SK-N-SH treated with all-trans-retinoic acid at 6 μM for 48 hours (cell line): ENCODE results near the gene CHCHD6.

Source experiments
- ATAC-seq: fragments of 200-7000 bp; cut with Tn5 transposase; 3 replicates; pipeline ENCODE4 v1.9.1; 2020; ENCODE audit warnings: mild to moderate bottlenecking, moderate library complexity
- ARNTL ChIP-seq: fragments of 450-650 bp; formaldehyde crosslinking; IDR thresholded peaks from 2 replicates; pipeline ENCODE4 v1.5.0; 2020; ENCODE audit warnings: low read depth, mild to moderate bottlenecking, moderate library complexity, borderline replicate concordance
- BACH2 ChIP-seq: fragments of 250-450 bp; sonication (Bioruptor Pico); IDR thresholded peaks from 2 replicates; pipeline ENCODE4 v1.9.0; 2021; ENCODE audit warnings: mild to moderate bottlenecking, borderline replicate concordance
- CSDC2 ChIP-seq: fragments of 250-450 bp; sonication (Bioruptor Pico); IDR thresholded peaks from 2 replicates; pipeline ENCODE4 v1.5.0; 2020; ENCODE audit warnings: mild to moderate bottlenecking, moderate library complexity
- ESRRG ChIP-seq: fragments of 250-450 bp; sonication (Bioruptor Pico); IDR thresholded peaks from 2 replicates; pipeline ENCODE4 v1.6.1; 2021; ENCODE audit warnings: mild to moderate bottlenecking
- GLIS3 ChIP-seq: fragments of 250-450 bp; sonication (Bioruptor Pico); IDR thresholded peaks from 2 replicates; pipeline ENCODE4 v1.5.0; 2020; ENCODE audit warnings: mild to moderate bottlenecking, moderate library complexity
- ISL1 ChIP-seq: fragments of 250-450 bp; sonication (Bioruptor Pico); IDR thresholded peaks from 2 replicates; pipeline ENCODE4 v2.1.2; 2022; ENCODE audit warnings: mild to moderate bottlenecking, moderate library complexity
- PPARA ChIP-seq: fragments of 250-450 bp; sonication (Bioruptor Pico); IDR thresholded peaks from 2 replicates; pipeline ENCODE4 v1.5.0; 2020; ENCODE audit warnings: mild to moderate bottlenecking, borderline replicate concordance
- SNAI2 ChIP-seq: fragments of 250-450 bp; sonication (Bioruptor Pico); IDR thresholded peaks from 2 replicates; pipeline ENCODE4 v1.5.0; 2020; ENCODE audit warnings: mild to moderate bottlenecking, moderate library complexity
- TCF4 ChIP-seq: fragments of 250-450 bp; sonication (Bioruptor Pico); IDR thresholded peaks from 2 replicates; pipeline ENCODE4 v1.8.0; 2021; ENCODE audit warnings: mild to moderate bottlenecking, moderate library complexity, borderline replicate concordance
- TOX ChIP-seq: fragments of 250-450 bp; sonication (Bioruptor Pico); IDR thresholded peaks from 2 replicates; pipeline ENCODE4 v1.8.0; 2021; ENCODE audit warnings: mild to moderate bottlenecking, moderate library complexity, borderline replicate concordance
- ZC3H10 ChIP-seq: fragments of 250-450 bp; sonication (Bioruptor Pico); IDR thresholded peaks from 2 replicates; pipeline ENCODE4 v1.5.1; 2021; ENCODE audit warnings: mild to moderate bottlenecking, moderate library complexity
- ZFP3 ChIP-seq: fragments of 250-450 bp; sonication (Bioruptor Pico); IDR thresholded peaks from 2 replicates; pipeline ENCODE4 v1.5.0; 2020; ENCODE audit warnings: mild to moderate bottlenecking, moderate library complexity
- ZNF565 ChIP-seq: fragments of 450-650 bp; formaldehyde crosslinking; conservative IDR thresholded peaks from 2 replicates; pipeline ENCODE4 v1.5.0; 2020; ENCODE audit warnings: low read depth, mild to moderate bottlenecking, moderate library complexity
- ZNF70 ChIP-seq: fragments of 450-650 bp; formaldehyde crosslinking; IDR thresholded peaks from 2 replicates; pipeline ENCODE4 v1.5.0; 2020; ENCODE audit warnings: mild to moderate bottlenecking, moderate library complexity
- ZNF8 ChIP-seq: fragments of 450-650 bp; formaldehyde crosslinking; IDR thresholded peaks from 2 replicates; pipeline ENCODE4 v1.5.0; 2020; ENCODE audit warnings: mild to moderate bottlenecking, moderate library complexity
- TF ChIP-seq, protein P1 (sequence below): fragments of 250-450 bp; sonication (Bioruptor Pico); IDR thresholded peaks from 2 replicates; pipeline ENCODE4 v1.5.1; 2020; ENCODE audit warnings: low read depth, mild to moderate bottlenecking, moderate library complexity
- TF ChIP-seq, protein P2 (sequence below): fragments of 250-450 bp; sonication (Bioruptor Pico); IDR thresholded peaks from 2 replicates; pipeline ENCODE4 v1.5.0; 2020; ENCODE audit warnings: mild to moderate bottlenecking, moderate library complexity
- TF ChIP-seq, protein P3 (sequence below): fragments of 250-450 bp; sonication (Bioruptor Pico); IDR thresholded peaks from 2 replicates; pipeline ENCODE4 v1.8.0; 2020; ENCODE audit warnings: mild to moderate bottlenecking, moderate library complexity, borderline replicate concordance
- TF ChIP-seq, protein P4 (sequence below): fragments of 250-450 bp; sonication (Bioruptor Pico); IDR thresholded peaks from 2 replicates; pipeline ENCODE4 v1.5.1; 2021; ENCODE audit warnings: mild to moderate bottlenecking, moderate library complexity

Gene CHCHD6

DNA sequence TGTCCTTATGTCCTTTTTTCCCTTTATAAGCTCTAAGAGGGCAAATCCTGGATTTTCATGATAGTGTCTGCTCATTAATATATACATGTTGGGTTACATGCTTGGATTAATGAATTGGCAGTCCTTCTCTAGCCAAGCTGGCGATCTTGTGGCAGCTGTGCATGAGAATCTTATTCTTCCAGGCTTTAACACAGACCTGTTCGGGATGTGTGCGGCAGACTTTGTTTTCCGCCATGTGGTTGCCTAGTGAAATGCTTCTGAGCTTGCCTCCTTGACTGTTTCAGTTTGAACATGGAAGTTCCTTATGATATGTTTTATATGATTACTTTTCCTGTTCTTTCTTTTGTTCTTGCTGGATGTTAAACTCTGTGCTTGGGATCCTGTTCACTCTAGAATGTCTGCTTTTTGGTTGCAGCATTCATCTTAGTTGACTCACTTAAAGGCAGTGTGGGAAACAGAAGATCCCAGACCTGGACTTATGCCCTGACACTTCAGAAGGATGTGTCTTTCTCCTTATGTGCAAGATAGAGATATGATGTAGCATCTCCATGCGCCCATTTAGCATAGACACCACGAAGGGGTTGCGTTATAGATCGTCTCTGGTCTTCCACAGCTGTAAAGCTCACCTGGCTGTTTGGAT, 7.2 kb downstream of the CHCHD6 start (continued):
- TF ChIP-seq, protein P1, sequence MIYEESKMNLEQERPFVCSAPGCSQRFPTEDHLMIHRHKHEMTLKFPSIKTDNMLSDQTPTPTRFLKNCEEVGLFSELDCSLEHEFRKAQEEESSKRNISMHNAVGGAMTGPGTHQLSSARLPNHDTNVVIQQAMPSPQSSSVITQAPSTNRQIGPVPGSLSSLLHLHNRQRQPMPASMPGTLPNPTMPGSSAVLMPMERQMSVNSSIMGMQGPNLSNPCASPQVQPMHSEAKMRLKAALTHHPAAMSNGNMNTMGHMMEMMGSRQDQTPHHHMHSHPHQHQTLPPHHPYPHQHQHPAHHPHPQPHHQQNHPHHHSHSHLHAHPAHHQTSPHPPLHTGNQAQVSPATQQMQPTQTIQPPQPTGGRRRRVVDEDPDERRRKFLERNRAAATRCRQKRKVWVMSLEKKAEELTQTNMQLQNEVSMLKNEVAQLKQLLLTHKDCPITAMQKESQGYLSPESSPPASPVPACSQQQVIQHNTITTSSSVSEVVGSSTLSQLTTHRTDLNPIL (CRISPR knock-in tag): no peak
- TF ChIP-seq ZNF565 (CRISPR knock-in tag): no peak
- TF ChIP-seq SNAI2 (CRISPR knock-in tag): no peak
- no peak for TF ChIP-seq ISL1
- TF ChIP-seq ZC3H10 (CRISPR knock-in tag): no peak
- no peak for TF ChIP-seq ZNF70
- no peak for TF ChIP-seq ARNTL

DNA sequence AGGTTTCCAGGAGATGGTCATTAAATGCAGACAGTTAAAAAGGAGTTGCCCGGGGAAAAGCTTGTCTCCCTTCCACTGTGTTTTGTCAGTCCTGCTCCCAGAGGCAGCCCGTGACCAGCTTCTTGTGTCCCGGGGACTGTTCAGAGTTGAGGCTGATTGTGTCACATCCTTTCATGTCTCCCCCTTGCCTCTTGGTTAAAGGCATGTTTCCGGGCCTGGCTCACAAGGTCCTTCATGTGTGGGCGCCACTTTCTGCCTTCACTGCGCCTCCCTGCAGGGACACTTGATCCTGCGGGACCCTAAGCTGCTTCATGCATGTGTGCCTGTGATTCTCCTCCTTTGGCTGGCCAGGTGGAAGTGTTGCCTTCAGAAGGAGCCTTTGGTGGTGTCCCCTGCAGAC, 9.2 kb downstream of the CHCHD6 start:
- TF ChIP-seq ZNF8 (CRISPR knock-in tag) (no peak), BACH2 (CRISPR knock-in tag) (no peak)
- TF ChIP-seq, all 23 proteins: peak for 0
- ATAC-seq: no peak

DNA sequence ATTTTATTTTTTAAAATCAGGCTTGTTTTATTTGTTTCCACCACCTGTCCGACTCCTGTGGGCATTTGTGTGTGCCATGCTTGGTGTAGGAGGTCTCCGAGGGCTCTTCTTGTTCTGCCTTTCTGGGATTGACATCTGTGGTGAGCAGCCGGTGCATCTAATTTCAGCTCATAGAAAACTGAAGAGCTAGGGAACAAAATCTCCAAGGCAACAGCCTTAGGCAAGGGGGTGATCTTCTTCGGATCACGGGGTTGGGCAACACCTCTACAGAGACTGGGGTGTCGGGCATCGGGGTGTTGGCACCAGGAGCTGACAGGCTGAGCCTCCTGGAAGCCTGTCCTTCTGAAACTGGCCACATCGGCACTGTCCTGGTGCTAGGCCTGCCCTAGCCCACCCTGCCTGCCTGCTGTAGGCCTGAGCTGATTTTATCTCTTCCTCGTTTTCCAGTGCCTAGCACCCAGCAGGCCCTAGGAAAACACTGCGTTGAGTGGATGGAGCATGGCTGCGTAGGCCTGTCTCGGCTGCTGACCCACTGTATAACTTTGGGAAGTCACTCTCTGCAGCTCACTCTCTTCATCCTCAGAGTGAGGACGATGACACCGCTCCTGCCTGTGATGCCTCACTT, 10.3 kb downstream of the CHCHD6 start:
- TF ChIP-seq TCF4 (CRISPR knock-in tag) (no peak; the same call in 1 of the 2 replicates), GLIS3 (CRISPR knock-in tag) (no peak), PPARA (CRISPR knock-in tag) (no peak), ZNF70 (no peak), ZC3H10 (CRISPR knock-in tag) (no peak), ZFP3 (CRISPR knock-in tag) (no peak), SNAI2 (CRISPR knock-in tag) (no peak), ZNF8 (CRISPR knock-in tag) (no peak)
- TF ChIP-seq, protein P2, sequence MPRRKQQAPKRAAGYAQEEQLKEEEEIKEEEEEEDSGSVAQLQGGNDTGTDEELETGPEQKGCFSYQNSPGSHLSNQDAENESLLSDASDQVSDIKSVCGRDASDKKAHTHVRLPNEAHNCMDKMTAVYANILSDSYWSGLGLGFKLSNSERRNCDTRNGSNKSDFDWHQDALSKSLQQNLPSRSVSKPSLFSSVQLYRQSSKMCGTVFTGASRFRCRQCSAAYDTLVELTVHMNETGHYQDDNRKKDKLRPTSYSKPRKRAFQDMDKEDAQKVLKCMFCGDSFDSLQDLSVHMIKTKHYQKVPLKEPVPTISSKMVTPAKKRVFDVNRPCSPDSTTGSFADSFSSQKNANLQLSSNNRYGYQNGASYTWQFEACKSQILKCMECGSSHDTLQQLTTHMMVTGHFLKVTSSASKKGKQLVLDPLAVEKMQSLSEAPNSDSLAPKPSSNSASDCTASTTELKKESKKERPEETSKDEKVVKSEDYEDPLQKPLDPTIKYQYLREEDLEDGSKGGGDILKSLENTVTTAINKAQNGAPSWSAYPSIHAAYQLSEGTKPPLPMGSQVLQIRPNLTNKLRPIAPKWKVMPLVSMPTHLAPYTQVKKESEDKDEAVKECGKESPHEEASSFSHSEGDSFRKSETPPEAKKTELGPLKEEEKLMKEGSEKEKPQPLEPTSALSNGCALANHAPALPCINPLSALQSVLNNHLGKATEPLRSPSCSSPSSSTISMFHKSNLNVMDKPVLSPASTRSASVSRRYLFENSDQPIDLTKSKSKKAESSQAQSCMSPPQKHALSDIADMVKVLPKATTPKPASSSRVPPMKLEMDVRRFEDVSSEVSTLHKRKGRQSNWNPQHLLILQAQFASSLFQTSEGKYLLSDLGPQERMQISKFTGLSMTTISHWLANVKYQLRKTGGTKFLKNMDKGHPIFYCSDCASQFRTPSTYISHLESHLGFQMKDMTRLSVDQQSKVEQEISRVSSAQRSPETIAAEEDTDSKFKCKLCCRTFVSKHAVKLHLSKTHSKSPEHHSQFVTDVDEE: no peak
- ATAC-seq: peak; percentile 43; the same call in 1 of the 3 replicates

DNA sequence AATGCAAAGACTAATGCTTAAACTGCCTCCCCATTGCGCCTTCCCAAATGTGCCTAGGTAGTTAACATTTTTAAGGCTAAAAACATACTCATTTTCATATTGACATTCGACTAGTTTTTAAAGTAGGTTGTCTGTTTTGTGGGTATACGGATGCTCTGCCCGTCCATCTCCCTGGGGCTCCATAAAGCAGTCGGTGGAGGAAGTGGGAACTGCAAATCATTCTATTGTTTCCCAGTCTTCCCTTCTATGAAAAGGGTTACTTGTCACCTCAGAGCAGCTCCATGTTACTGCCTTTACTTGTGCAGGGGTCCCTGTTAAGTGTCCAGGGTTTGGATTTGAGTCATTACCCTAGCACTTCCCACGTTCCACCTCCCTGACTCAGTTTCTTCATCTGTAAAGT, 10.9 kb downstream of the CHCHD6 start:
- no peak; the same call in 2 of the 3 replicates for ATAC-seq

More for the DNA sequence above, 10.9 kb downstream of the CHCHD6 start:
- TF ChIP-seq TOX: no peak
- TF ChIP-seq, protein P2: no peak
- TF ChIP-seq, protein P1 (CRISPR knock-in tag): no peak
- TF ChIP-seq ZNF565 (CRISPR knock-in tag): no peak
- TF ChIP-seq, protein P3, sequence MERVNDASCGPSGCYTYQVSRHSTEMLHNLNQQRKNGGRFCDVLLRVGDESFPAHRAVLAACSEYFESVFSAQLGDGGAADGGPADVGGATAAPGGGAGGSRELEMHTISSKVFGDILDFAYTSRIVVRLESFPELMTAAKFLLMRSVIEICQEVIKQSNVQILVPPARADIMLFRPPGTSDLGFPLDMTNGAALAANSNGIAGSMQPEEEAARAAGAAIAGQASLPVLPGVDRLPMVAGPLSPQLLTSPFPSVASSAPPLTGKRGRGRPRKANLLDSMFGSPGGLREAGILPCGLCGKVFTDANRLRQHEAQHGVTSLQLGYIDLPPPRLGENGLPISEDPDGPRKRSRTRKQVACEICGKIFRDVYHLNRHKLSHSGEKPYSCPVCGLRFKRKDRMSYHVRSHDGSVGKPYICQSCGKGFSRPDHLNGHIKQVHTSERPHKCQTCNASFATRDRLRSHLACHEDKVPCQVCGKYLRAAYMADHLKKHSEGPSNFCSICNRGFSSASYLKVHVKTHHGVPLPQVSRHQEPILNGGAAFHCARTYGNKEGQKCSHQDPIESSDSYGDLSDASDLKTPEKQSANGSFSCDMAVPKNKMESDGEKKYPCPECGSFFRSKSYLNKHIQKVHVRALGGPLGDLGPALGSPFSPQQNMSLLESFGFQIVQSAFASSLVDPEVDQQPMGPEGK (CRISPR knock-in tag): no peak
- TF ChIP-seq ZC3H10 (CRISPR knock-in tag): no peak
- no peak for TF ChIP-seq CSDC2 (CRISPR knock-in tag)
- TF ChIP-seq ISL1: no peak
- TF ChIP-seq ARNTL: no peak
- TF ChIP-seq SNAI2 (CRISPR knock-in tag): no peak
- TF ChIP-seq ZNF70: no peak
- no peak for TF ChIP-seq ESRRG
- TF ChIP-seq TCF4 (CRISPR knock-in tag): no peak
- TF ChIP-seq, protein P4, sequence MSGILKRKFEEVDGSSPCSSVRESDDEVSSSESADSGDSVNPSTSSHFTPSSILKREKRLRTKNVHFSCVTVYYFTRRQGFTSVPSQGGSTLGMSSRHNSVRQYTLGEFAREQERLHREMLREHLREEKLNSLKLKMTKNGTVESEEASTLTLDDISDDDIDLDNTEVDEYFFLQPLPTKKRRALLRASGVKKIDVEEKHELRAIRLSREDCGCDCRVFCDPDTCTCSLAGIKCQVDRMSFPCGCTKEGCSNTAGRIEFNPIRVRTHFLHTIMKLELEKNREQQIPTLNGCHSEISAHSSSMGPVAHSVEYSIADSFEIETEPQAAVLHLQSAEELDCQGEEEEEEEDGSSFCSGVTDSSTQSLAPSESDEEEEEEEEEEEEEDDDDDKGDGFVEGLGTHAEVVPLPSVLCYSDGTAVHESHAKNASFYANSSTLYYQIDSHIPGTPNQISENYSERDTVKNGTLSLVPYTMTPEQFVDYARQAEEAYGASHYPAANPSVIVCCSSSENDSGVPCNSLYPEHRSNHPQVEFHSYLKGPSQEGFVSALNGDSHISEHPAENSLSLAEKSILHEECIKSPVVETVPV (CRISPR knock-in tag): no peak
- TF ChIP-seq GLIS3 (CRISPR knock-in tag): no peak
